MM.1S (cell line): ENCODE results near the gene NPIPA2.
"Not testable (repeated sequence)": the region's sequence is repeated elsewhere in the genome, so short reads cannot be mapped to it uniquely, and the experiment has no call there.

Source experiments
- DNase-seq: peaks from one replicate; pipeline ENCODE4 v3.0.0-alpha.2; 2015
- H2AFZ ChIP-seq: fragments of 300-600 bp; sonication (generic); 2 replicates; pipeline ENCODE4 v1.6.0; 2016; ENCODE audit warnings: antibody characterized with exemption, low read length
- H3F3A ChIP-seq: fragments of 300-600 bp; sonication (generic); 2 replicates; pipeline ENCODE4 v1.6.1; 2016; ENCODE audit warnings: mild to moderate bottlenecking, antibody characterized with exemption, low read length, moderate library complexity, mixed read lengths; ENCODE audit not compliant: insufficient read depth
- H3K27ac ChIP-seq: fragments of 300-600 bp; sonication (generic); 2 replicates; pipeline ENCODE4 v1.5.1; 2016; ENCODE audit warnings: mild to moderate bottlenecking, low read length
- H3K27me3 ChIP-seq: fragments of 300-600 bp; sonication (generic); replicated peaks from 2 replicates; pipeline ENCODE4 v1.6.0; 2016; ENCODE audit warnings: low read length; ENCODE audit not compliant: insufficient read depth
- H3K36me3 ChIP-seq: fragments of 300-600 bp; sonication (generic); replicated peaks from 2 replicates; pipeline ENCODE4 v1.6.1; 2016; ENCODE audit warnings: mild to moderate bottlenecking, low read length, mixed read lengths; ENCODE audit not compliant: insufficient read depth
- H3K4me1 ChIP-seq: fragments of 300-600 bp; sonication (generic); 2 replicates; pipeline ENCODE4 v1.6.1; 2016; ENCODE audit warnings: low read length, mixed read lengths
- H3K4me2 ChIP-seq: fragments of 300-600 bp; sonication (generic); 2 replicates; pipeline ENCODE4 v1.6.0; 2016; ENCODE audit warnings: low read depth, low read length
- H3K4me3 ChIP-seq: fragments of 300-600 bp; sonication (generic); 2 replicates; pipeline ENCODE4 v1.5.1; 2016; ENCODE audit warnings: low read length, mixed read lengths
- H3K79me2 ChIP-seq: fragments of 300-600 bp; sonication (generic); 2 replicates; pipeline ENCODE4 v1.6.1; 2016; ENCODE audit warnings: mixed run types, low read length, mixed read lengths
- H3K9ac ChIP-seq: fragments of 300-600 bp; sonication (generic); 2 replicates; pipeline ENCODE4 v1.6.1; 2016; ENCODE audit warnings: low read length, mixed read lengths
- H3K9me2 ChIP-seq: fragments of 300-600 bp; sonication (generic); replicated peaks from 2 replicates; pipeline ENCODE4 v1.6.1; 2016; ENCODE audit warnings: mild to moderate bottlenecking, low read length, mixed read lengths; ENCODE audit not compliant: insufficient read depth
- H3K9me3 ChIP-seq: fragments of 300-600 bp; sonication (generic); replicated peaks from 2 replicates; pipeline ENCODE4 v1.6.1; 2016; ENCODE audit warnings: mild to moderate bottlenecking, low read length, mixed read lengths; ENCODE audit not compliant: insufficient read depth
- H4K20me1 ChIP-seq: fragments of 300-600 bp; sonication (generic); 2 replicates; pipeline ENCODE4 v1.6.1; 2016; ENCODE audit warnings: mild to moderate bottlenecking, low read length, moderate library complexity, mixed read lengths; ENCODE audit not compliant: insufficient read depth

NPIPA2 gene

DNA sequence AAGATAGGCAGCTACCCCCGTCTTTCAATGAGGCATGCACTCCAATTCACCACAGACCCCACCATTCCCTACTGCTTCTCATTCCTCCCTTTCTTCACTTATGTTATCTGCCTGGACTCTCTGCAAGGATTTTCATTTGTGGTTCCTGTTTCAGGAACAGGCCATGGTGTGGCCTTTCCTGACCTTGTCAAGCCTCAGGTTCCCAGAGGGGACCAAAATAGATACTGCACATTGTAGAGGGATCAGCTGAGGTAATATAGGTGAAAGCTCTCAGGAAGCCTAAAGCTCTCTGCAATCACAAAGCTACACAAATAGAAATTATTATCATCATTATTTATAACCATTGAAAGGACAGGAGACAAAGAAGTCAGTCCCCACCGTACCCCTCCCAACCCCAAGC is 50.6 kb downstream of the NPIPA2 start:
- H3K9me2 ChIP-seq, H3F3A ChIP-seq, H3K79me2 ChIP-seq, H3K9me3 ChIP-seq, H4K20me1 ChIP-seq, DNase-seq, H3K36me3 ChIP-seq, H2AFZ ChIP-seq, H3K27me3 ChIP-seq, H3K4me1 ChIP-seq, H3K4me3 ChIP-seq, H3K4me2 ChIP-seq, H3K9ac ChIP-seq, H3K27ac ChIP-seq: not testable (repeated sequence)

DNA sequence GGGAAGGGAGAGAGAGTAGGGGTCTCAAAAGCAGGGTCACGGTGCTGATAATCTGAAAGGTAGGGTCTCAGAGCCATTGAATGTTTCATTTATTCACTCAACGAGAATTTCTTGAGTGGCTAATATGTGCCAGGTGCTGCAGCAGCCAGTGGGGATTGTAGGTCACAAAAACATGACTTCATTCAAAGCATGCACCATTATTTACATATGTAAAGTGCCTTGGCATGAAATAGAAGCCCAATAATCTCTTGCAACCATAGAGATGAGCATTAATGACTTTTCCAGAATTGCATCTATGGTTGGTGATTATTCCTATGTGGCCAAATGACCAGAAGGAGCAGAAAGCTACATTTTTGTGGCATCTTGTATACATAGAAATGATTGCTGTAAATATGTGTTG is 55.2 kb downstream of the NPIPA2 start:
- H3K4me3 ChIP-seq, H3K27me3 ChIP-seq, H3K9me3 ChIP-seq, H3K79me2 ChIP-seq, H3K9me2 ChIP-seq, H3K9ac ChIP-seq, DNase-seq, H3K27ac ChIP-seq, H3K36me3 ChIP-seq, H3F3A ChIP-seq, H3K4me1 ChIP-seq, H4K20me1 ChIP-seq, H2AFZ ChIP-seq, H3K4me2 ChIP-seq: not testable (repeated sequence)

DNA sequence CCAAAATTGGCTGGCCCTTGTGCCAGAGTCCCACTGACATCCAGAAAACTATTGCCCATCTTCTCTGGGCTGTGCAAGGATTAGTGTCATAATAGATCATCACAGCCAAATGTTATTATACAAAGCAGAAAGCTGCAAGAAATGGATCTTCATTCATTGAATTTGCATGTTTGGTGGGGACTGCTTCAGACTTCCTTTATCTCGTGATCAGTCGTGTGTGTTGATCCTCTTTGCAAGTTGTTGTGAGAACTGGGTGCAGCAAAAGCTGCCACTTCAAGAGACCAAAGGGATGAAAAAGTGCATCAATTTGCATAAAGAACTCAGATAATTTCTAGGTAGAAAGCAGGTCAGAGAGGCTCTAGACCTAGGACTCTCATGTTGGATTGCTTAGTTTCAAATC is 61.2 kb downstream of the NPIPA2 start:
- H3K9ac ChIP-seq, H3K79me2 ChIP-seq, H3K9me2 ChIP-seq, H2AFZ ChIP-seq, H3K9me3 ChIP-seq, H3K36me3 ChIP-seq, H3K27ac ChIP-seq, H3K4me1 ChIP-seq, H4K20me1 ChIP-seq, H3K4me2 ChIP-seq, H3F3A ChIP-seq, H3K27me3 ChIP-seq, DNase-seq, H3K4me3 ChIP-seq: not testable (repeated sequence)

DNA sequence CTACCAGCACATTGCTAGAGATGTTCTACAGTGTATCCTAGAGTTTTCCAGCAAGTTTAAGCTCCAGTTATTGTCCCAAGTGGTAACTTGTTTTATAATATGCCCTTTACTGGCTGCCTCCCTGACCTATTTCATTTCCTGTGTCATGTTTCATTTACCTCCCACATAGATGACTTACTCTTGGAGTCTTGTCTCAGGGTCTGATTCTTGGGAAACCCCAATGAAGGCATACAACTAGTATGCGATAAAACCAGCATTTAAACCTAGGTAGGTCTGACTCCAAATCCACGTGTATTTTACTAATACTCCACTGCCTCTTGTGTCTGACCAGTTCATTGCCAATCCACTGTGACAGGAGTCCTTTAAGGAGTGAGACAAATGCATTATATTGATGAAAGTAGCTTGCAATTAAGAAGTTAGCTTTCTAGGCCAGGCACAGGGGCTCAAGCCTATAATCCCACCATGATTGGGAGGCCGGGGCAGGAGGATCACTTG is 64.9 kb downstream of the NPIPA2 start:
- H3K4me3 ChIP-seq, H3K27me3 ChIP-seq, H3K27ac ChIP-seq, H3K9ac ChIP-seq, H3K9me3 ChIP-seq, H3K79me2 ChIP-seq, H3K36me3 ChIP-seq, H4K20me1 ChIP-seq, H3F3A ChIP-seq, H3K9me2 ChIP-seq, H3K4me2 ChIP-seq, H2AFZ ChIP-seq, H3K4me1 ChIP-seq, DNase-seq: not testable (repeated sequence)

DNA sequence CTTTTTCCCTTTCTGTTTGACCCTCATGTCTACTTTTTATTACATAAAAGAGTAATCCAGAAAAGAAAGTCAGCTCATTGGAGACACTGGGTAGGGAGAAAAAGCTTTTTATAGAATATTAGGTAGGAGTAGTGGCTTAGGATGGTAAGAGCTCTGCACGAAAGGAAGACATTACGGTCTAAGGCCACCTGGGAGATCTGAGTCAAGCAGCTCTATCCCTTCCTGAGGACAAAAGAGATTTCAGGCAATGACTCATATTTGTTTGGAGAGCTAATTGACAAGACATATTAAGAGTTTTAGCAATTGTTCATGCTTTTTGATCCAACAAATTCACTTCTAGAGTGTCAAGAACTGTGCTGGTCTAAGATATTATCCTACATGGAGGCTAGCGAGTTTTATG is 71.6 kb downstream of the NPIPA2 start:
- H3K9me3 ChIP-seq, H3K79me2 ChIP-seq, H3K9me2 ChIP-seq, H3K9ac ChIP-seq, DNase-seq, H3F3A ChIP-seq, H3K4me1 ChIP-seq, H2AFZ ChIP-seq, H3K4me2 ChIP-seq, H3K36me3 ChIP-seq, H3K27ac ChIP-seq, H3K4me3 ChIP-seq, H4K20me1 ChIP-seq, H3K27me3 ChIP-seq: not testable (repeated sequence)
